Tibial nerve (tissue), 4 donors: ENCODE results near the gene FIGNL1.

Experiments
- EP300 ChIP-seq, 2 donors: sonication (generic); formaldehyde crosslinking; IDR thresholded peaks; one replicate each; pipeline ENCODE4 v1.6.1; 2017; ENCODE audit warnings: antibody characterized with exemption in 2 of 2, mild to moderate bottlenecking in 1 of 2
- POLR2A ChIP-seq, 2 donors: fragments of 450-650 bp; IDR thresholded peaks; one replicate each; pipeline ENCODE4 v1.6.1; 2017; ENCODE audit warnings: antibody characterized with exemption in 2 of 2, mild to moderate bottlenecking in 2 of 2, moderate library complexity in 2 of 2
- TF ChIP-seq, protein P1 (sequence below), 5 experiments: fragments of 200-600 bp in 3 of 5; fragments of 450-650 bp in 2 of 5; sonication (generic) in 3 of 5; IDR thresholded peaks; one replicate each; pipeline ENCODE4 v1.5.1; 2016 to 2019; ENCODE audit warnings: antibody characterized with exemption in 5 of 5, mild to moderate bottlenecking in 3 of 5, moderate library complexity in 2 of 5

DNA sequence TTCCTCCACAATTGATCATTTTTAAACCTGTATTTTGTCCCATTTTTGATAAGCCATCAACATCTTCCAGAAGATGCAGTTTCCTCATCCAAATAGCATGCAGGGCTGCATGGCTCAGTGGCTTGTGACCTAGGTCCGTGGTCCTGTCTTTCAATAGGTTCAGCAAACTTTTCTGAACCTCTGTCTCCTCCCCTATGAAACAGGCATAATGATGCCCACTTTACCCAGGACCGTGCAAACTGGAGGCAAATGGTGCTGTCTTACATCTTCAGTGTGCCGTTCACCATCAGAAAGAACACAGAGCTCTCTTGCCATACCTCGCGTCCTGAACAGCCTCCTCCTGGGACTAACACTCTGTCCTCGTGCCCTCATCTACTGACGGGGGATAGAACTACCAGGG lies 22.3 kb upstream of the FIGNL1 start:
- TF ChIP-seq, protein P1, sequence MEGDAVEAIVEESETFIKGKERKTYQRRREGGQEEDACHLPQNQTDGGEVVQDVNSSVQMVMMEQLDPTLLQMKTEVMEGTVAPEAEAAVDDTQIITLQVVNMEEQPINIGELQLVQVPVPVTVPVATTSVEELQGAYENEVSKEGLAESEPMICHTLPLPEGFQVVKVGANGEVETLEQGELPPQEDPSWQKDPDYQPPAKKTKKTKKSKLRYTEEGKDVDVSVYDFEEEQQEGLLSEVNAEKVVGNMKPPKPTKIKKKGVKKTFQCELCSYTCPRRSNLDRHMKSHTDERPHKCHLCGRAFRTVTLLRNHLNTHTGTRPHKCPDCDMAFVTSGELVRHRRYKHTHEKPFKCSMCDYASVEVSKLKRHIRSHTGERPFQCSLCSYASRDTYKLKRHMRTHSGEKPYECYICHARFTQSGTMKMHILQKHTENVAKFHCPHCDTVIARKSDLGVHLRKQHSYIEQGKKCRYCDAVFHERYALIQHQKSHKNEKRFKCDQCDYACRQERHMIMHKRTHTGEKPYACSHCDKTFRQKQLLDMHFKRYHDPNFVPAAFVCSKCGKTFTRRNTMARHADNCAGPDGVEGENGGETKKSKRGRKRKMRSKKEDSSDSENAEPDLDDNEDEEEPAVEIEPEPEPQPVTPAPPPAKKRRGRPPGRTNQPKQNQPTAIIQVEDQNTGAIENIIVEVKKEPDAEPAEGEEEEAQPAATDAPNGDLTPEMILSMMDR (IDR thresholded peaks at IDR 0.05): no peak
- TF ChIP-seq POLR2A (IDR thresholded peaks at IDR 0.05) (no peak), EP300 (IDR thresholded peaks at IDR 0.05) (no peak)
